Neuronal stem cell (in vitro differentiated cells): ENCODE data around the gene KRT7.
A peak's percentile ranks its signal among the peaks of the same experiment; 100 is the strongest.

ENCODE experiments used
- DNase-seq: peaks from one replicate; pipeline ENCODE4 v3.0.0-alpha.2; 2013; ENCODE audit warnings: low spot score
- H2AFZ ChIP-seq: one replicate; pipeline ENCODE4 v1.6.1; 2013; ENCODE audit warnings: mild to moderate bottlenecking, low read length, inconsistent platforms
- H2AK5ac ChIP-seq: 2 replicates; pipeline ENCODE4 v1.6.1; 2013; ENCODE audit warnings: low read depth, mild to moderate bottlenecking, inconsistent platforms, low read length, moderate library complexity, mixed read lengths
- H2BK120ac ChIP-seq: 2 replicates; pipeline ENCODE4 v1.6.1; 2013; ENCODE audit warnings: low read depth, mild to moderate bottlenecking, inconsistent platforms, low read length, moderate library complexity, mixed read lengths
- H2BK12ac ChIP-seq: one replicate; pipeline ENCODE4 v1.6.1; 2013; ENCODE audit warnings: low read length, inconsistent platforms
- H2BK15ac ChIP-seq: 2 replicates; pipeline ENCODE4 v1.6.1; 2013; ENCODE audit warnings: mild to moderate bottlenecking, low read length, inconsistent platforms, mixed read lengths
- H2BK5ac ChIP-seq: one replicate; pipeline ENCODE4 v1.6.1; 2013; ENCODE audit warnings: inconsistent platforms, mild to moderate bottlenecking, low read length, moderate library complexity
- H3K14ac ChIP-seq: one replicate; pipeline ENCODE4 v1.6.1; 2013; ENCODE audit warnings: low read length, inconsistent platforms
- H3K18ac ChIP-seq: 2 replicates; pipeline ENCODE4 v1.6.1; 2013; ENCODE audit warnings: low read length, inconsistent platforms
- H3K23ac ChIP-seq: 2 replicates; pipeline ENCODE4 v1.6.1; 2013; ENCODE audit warnings: low read depth, mild to moderate bottlenecking, mixed read lengths, low read length, inconsistent platforms; ENCODE audit not compliant: poor library complexity
- H3K27ac ChIP-seq: replicated peaks from 3 replicates; pipeline ENCODE4 v1.5.1; 2013; ENCODE audit warnings: low read length, inconsistent platforms
- H3K27me3 ChIP-seq, 3 experiments: 2 replicates each; pipeline ENCODE4 v1.6.1; 2013; ENCODE audit warnings: low read length in 3 of 3, mild to moderate bottlenecking in 2 of 3, inconsistent platforms in 1 of 3, low read depth in 1 of 3, mixed read lengths in 1 of 3, moderate library complexity in 1 of 3; ENCODE audit not compliant: control insufficient read depth in 3 of 3, insufficient read depth in 3 of 3
- H3K36me3 ChIP-seq, 2 donors: replicated peaks in 1 of 2; 2 replicates each; pipeline ENCODE4 v1.6.1; 2013; ENCODE audit warnings: low read length in 2 of 2; ENCODE audit not compliant: control insufficient read depth in 2 of 2, insufficient read depth in 2 of 2
- H3K4ac ChIP-seq: 2 replicates; pipeline ENCODE4 v1.6.1; 2013; ENCODE audit warnings: inconsistent platforms, mild to moderate bottlenecking, low read length, moderate library complexity
- H3K4me1 ChIP-seq, 2 donors: 1 replicate in 1 of 2; 2 replicates in 1 of 2; pipeline ENCODE4 v1.6.1; 2013; ENCODE audit warnings: low read length in 2 of 2, low read depth in 1 of 2; ENCODE audit not compliant: control insufficient read depth in 2 of 2, insufficient read depth in 1 of 2
- H3K4me2 ChIP-seq: one replicate; pipeline ENCODE4 v1.6.1; 2013; ENCODE audit warnings: mild to moderate bottlenecking, low read length, inconsistent platforms; ENCODE audit not compliant: insufficient read depth, poor library complexity, severe bottlenecking
- H3K4me3 ChIP-seq, 2 donors: 2 replicates each; pipeline ENCODE4 v1.5.1; 2013; ENCODE audit warnings: low read length in 2 of 2, mild to moderate bottlenecking in 2 of 2, inconsistent platforms in 1 of 2, moderate library complexity in 1 of 2
- H3K79me1 ChIP-seq: one replicate; pipeline ENCODE4 v1.6.1; 2013; ENCODE audit warnings: low read depth, mild to moderate bottlenecking, inconsistent platforms, low read length, moderate library complexity
- H3K9ac ChIP-seq: one replicate; pipeline ENCODE4 v1.6.1; 2013; ENCODE audit warnings: mild to moderate bottlenecking, low read depth, low read length, inconsistent platforms; ENCODE audit not compliant: poor library complexity
- H3K9me3 ChIP-seq, 2 donors: replicated peaks in 1 of 2; 2 replicates each; pipeline versions ENCODE3 to v1.6.1; 2013; ENCODE audit warnings: low read length in 2 of 2, mild to moderate bottlenecking in 2 of 2, inconsistent platforms in 1 of 2, low read depth in 1 of 2, mixed read lengths in 1 of 2, moderate library complexity in 1 of 2; ENCODE audit not compliant: control insufficient read depth in 2 of 2, insufficient read depth in 1 of 2
- H4K8ac ChIP-seq: one replicate; pipeline ENCODE4 v1.6.1; 2013; ENCODE audit warnings: low read depth, mild to moderate bottlenecking, inconsistent platforms, low read length, moderate library complexity
- H4K91ac ChIP-seq: one replicate; pipeline ENCODE4 v1.6.1; 2013; ENCODE audit warnings: low read length, low read depth, mild to moderate bottlenecking, inconsistent platforms; ENCODE audit not compliant: poor library complexity
- WGBS, 2 donors: extraction: QIAGEN DNeasy Blood & Tissue Kit; methylation state at CpG; one replicate each; pipeline ENCODE4 v1.1.7; 2013; ENCODE audit warnings: missing lambda C conversion rate in 2 of 2, mixed read lengths in 1 of 2; ENCODE audit not compliant: insufficient read length in 2 of 2, insufficient replicate concordance in 1 of 2; ENCODE audit errors: extremely low coverage in 2 of 2; 5-methylcytosine and 5-hydroxymethylcytosine counted together

The KRT7 gene

GRCh38 chr12:52231305-52232202, 1.5 kb upstream of the KRT7 start:
- no peak overlapping the region for H3K18ac ChIP-seq
- H3K79me1 ChIP-seq, result no peaks in the 10 kb centered on the region
- H3K36me3 ChIP-seq, result no peaks in the 10 kb centered on the region
- H2AK5ac ChIP-seq, result no peak overlapping the region
- H3K14ac ChIP-seq, result no peak overlapping the region
- WGBS, 2 donors, result no CpG with 5 or more reads among the region's 16 CpGs
- H3K4me1 ChIP-seq, result peaks cover 0 to 11% of the 10 kb centered on the region in 2 donors
- no peak overlapping the region for H3K27ac ChIP-seq
- H3K9ac ChIP-seq, result no peak overlapping the region
- H3K4me2 ChIP-seq, result no peak overlapping the region
- H2BK5ac ChIP-seq, result no peak overlapping the region
- H3K4ac ChIP-seq, result no peak overlapping the region
- H4K8ac ChIP-seq, result no peak overlapping the region
- no peak overlapping the region for H2BK15ac ChIP-seq
- H2BK120ac ChIP-seq, result no peak overlapping the region
- H4K91ac ChIP-seq, result no peak overlapping the region
- peaks cover 6 to 69% (median 27%) of the 10 kb centered on the region in 3 experiments for H3K27me3 ChIP-seq
- no peak overlapping the region for H3K4me3 ChIP-seq
- H2BK12ac ChIP-seq, result no peak overlapping the region
- no peak overlapping the region for H2AFZ ChIP-seq
- no peak for DNase-seq
- H3K9me3 ChIP-seq, result no peaks in the 10 kb centered on the region
- no peak overlapping the region for H3K23ac ChIP-seq

GRCh38 chr12:52232203-52232673, 805 bp upstream of the KRT7 start:
- Histone ChIP-seq H3K27ac (no peak overlapping the region), H3K4ac (no peak overlapping the region)
- no CpG with 5 or more reads among the region's 12 CpGs for WGBS, 2 donors

GRCh38 chr12:52233462-52234207, 592 bp downstream of the KRT7 start:
- Histone ChIP-seq H3K9ac (peak overlapping the region; percentile 56), H3K27me3 (peaks cover 6 to 66% (median 27%) of the 10 kb centered on the region in 3 experiments), H3K4me1 (peaks cover 0 to 13% of the 10 kb centered on the region in 2 donors), H3K23ac (peak overlapping the region; percentile 49), H4K91ac (no peak overlapping the region), H2BK12ac (peak overlapping the region; percentile 4), H3K36me3 (no peaks in the 10 kb centered on the region), H3K4ac (no peak overlapping the region), H3K18ac (peak overlapping the region; percentile 86), H2AK5ac (no peak overlapping the region), H2BK120ac (no peak overlapping the region), H3K27ac (no peak overlapping the region), H3K79me1 (no peaks in the 10 kb centered on the region), H4K8ac (no peak overlapping the region), H3K14ac (no peak overlapping the region), H3K4me3 (peak overlapping the region in 1 of 2 donors; percentile 60), H2BK15ac (peak overlapping the region; percentile 26), H2BK5ac (no peak overlapping the region), H3K4me2 (peak overlapping the region; percentile 84), H2AFZ (peak overlapping the region; percentile 13), H3K9me3 (no peaks in the 10 kb centered on the region)
- no peak for DNase-seq
- WGBS, 2 donors, result no CpG with 5 or more reads among the region's 40 CpGs

More at GRCh38 chr12:52232203-52232673, 805 bp upstream of the KRT7 start:
- Histone ChIP-seq H2BK120ac (no peak overlapping the region), H2BK15ac (no peak overlapping the region), H2AFZ (no peak overlapping the region), H3K4me3 (no peak overlapping the region), H3K14ac (no peak overlapping the region), H3K4me2 (no peak overlapping the region), H3K79me1 (no peaks in the 10 kb centered on the region), H4K91ac (no peak overlapping the region), H3K27me3 (peaks cover 6 to 66% (median 27%) of the 10 kb centered on the region in 3 experiments), H3K9ac (no peak overlapping the region), H3K9me3 (no peaks in the 10 kb centered on the region), H3K36me3 (no peaks in the 10 kb centered on the region), H3K4me1 (peaks cover 0 to 11% of the 10 kb centered on the region in 2 donors), H3K23ac (no peak overlapping the region), H4K8ac (no peak overlapping the region), H3K18ac (peak overlapping the region; percentile 79), H2AK5ac (peak overlapping the region; percentile 44), H2BK5ac (no peak overlapping the region), H2BK12ac (no peak overlapping the region)
- DNase-seq, result no peak
